ENCODE results near the gene ASCL3. TPM values are rescaled to one million over a fixed set of nuclear protein-coding genes. Genes with fewer than 3 reads are reported as not detected.

Gene ASCL3
- total and polyA plus RNA-seq, 10 of the 15 experiments (the other 5 are each of a cell fraction or from before 2014, with no cell fraction given): not detected

GRCh38 chr11:8964324-8965320 lies 21.8 kb upstream of the ASCL3 start, which contains the start of gene TMEM9B (continued):
- TF ChIP-seq SKIL (IDR thresholded peaks at IDR 0.05; ENCODE audit: low read depth, poor library complexity, severe bottlenecking) (no peak), E2F4 (IDR thresholded peaks at IDR 0.05; ENCODE audit: low read depth, low read length) (no peak), ZNF622 (IDR thresholded peaks at IDR 0.05) (no peak), ZNF207 (IDR thresholded peaks at IDR 0.05; ENCODE audit: borderline replicate concordance) (peak; percentile 80), RAD51 (IDR thresholded peaks at IDR 0.05) (no peak), MEF2A (IDR thresholded peaks at IDR 0.05; ENCODE audit: insufficient read depth, low read depth, low read length) (0 out of 2 replicates have a peak, but pooled peaks have one; percentile 12), PAX5 (IDR thresholded peaks at IDR 0.05; ENCODE audit: borderline replicate concordance, low read depth, low read length) (no peak), BACH1 (IDR thresholded peaks at IDR 0.05; ENCODE audit: borderline replicate concordance) (no peak; the same call in 1 of the 2 replicates), ZBED1 (IDR thresholded peaks at IDR 0.05; ENCODE audit: borderline replicate concordance) (no peak; the same call in 1 of the 2 replicates), RAD21 (IDR thresholded peaks at IDR 0.05; ENCODE audit: insufficient read depth, low read depth, low read length) (no peak), NRF1 (conservative IDR thresholded peaks at IDR 0.05; ENCODE audit: low read depth, low read length) (no peak), MYB (IDR thresholded peaks at IDR 0.05; ENCODE audit: borderline replicate concordance, low read depth, low read length) (no peak), POLR2AphosphoS5 (IDR thresholded peaks at IDR 0.05; ENCODE audit: low read length) (peak; percentile 75), JUND (IDR thresholded peaks at IDR 0.05; ENCODE audit: low read depth, low read length) (no peak), TCF7 (IDR thresholded peaks at IDR 0.05; ENCODE audit: borderline replicate concordance) (no peak), NBN (IDR thresholded peaks at IDR 0.05) (peak; percentile 71; the same call in 1 of the 2 replicates), CREB1 (IDR thresholded peaks at IDR 0.05; ENCODE audit: low read depth) (peak; percentile 98), WRNIP1 (IDR thresholded peaks at IDR 0.05; ENCODE audit: borderline replicate concordance, low read depth, low read length) (no peak; the same call in 1 of the 2 replicates), POLR2A (IDR thresholded peaks at IDR 0.05; ENCODE audit: low read depth, low read length) (peak; percentile 87)
- TF ChIP-seq, protein P1, sequence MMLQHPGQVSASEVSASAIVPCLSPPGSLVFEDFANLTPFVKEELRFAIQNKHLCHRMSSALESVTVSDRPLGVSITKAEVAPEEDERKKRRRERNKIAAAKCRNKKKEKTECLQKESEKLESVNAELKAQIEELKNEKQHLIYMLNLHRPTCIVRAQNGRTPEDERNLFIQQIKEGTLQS (IDR thresholded peaks at IDR 0.05; ENCODE audit: borderline replicate concordance, extremely low read depth, low read depth, low read length): peak; percentile 53; the same call in 1 of the 2 replicates
- TF ChIP-seq, protein P2, sequence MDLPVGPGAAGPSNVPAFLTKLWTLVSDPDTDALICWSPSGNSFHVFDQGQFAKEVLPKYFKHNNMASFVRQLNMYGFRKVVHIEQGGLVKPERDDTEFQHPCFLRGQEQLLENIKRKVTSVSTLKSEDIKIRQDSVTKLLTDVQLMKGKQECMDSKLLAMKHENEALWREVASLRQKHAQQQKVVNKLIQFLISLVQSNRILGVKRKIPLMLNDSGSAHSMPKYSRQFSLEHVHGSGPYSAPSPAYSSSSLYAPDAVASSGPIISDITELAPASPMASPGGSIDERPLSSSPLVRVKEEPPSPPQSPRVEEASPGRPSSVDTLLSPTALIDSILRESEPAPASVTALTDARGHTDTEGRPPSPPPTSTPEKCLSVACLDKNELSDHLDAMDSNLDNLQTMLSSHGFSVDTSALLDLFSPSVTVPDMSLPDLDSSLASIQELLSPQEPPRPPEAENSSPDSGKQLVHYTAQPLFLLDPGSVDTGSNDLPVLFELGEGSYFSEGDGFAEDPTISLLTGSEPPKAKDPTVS (IDR thresholded peaks at IDR 0.05; ENCODE audit: low read depth, low read length): no peak
- TF ChIP-seq, protein P3, sequence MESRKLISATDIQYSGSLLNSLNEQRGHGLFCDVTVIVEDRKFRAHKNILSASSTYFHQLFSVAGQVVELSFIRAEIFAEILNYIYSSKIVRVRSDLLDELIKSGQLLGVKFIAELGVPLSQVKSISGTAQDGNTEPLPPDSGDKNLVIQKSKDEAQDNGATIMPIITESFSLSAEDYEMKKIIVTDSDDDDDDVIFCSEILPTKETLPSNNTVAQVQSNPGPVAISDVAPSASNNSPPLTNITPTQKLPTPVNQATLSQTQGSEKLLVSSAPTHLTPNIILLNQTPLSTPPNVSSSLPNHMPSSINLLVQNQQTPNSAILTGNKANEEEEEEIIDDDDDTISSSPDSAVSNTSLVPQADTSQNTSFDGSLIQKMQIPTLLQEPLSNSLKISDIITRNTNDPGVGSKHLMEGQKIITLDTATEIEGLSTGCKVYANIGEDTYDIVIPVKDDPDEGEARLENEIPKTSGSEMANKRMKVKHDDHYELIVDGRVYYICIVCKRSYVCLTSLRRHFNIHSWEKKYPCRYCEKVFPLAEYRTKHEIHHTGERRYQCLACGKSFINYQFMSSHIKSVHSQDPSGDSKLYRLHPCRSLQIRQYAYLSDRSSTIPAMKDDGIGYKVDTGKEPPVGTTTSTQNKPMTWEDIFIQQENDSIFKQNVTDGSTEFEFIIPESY (IDR thresholded peaks at IDR 0.05): no peak
